ENCODE measurements around the gene GNB5.
"Not testable (repeated sequence)": the region's sequence is repeated elsewhere in the genome, so short reads cannot be mapped to it uniquely, and the experiment has no call there.

The GNB5 gene

DNA sequence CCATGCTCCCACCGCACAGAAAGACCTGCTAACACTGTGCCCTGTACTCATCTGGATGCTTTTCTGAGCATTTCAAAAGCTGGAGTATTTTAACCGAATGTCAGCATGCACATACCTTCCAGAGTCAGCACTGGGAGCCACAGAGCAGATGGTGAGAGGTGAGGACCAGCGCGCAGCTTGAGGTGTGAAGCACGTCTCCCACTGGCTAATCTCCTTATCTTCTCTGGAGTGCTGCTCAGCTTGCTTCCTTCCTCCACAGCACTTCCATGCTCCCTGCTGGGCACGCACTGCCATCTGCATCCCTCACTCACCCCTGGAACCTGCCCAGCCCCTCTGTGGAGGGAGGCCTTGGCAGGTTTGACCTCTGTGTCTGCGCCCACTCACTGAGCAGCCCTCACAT is at the start of gene GNB5:
TSS of gene GNB5 (minus strand) at position 186 of the 400 bp plus-strand sequence. CDS start 6,716 bp downstream, outside the sequence.
- Histone ChIP-seq H3K27ac (ENCODE audit: low read length) (no peak within 1 kb of the TSS), H3K4me3 (ENCODE audit: low read depth in 1 of 2, low read length in 2 of 2) (no peak within 1 kb of the TSS), H3K36me3 (ENCODE audit: control insufficient read depth in 1 of 2, insufficient read depth in 2 of 2, low read length in 2 of 2) (no peaks in the 10 kb centered on the region)

DNA sequence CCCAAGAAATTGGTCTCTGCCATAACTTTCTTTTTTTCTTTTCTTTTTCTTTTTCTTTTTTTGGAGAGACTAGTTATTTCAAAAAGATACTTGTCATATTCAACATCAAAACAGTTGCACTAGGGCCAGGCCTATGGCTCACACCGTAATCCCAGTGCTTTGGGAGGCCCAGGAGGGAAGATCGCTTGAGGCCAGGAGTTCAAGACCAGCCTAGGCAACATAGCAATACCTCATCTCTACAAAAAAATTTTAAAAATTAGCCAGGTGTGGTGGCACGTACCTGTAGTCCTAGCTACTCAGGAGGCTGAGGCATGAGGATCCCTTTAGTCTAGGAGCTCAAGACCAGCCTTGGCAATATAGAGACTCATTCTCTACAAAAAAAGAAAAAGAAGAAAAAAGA is 49.0 kb upstream of the GNB5 start:
- Histone ChIP-seq H3K4me3 (ENCODE audit: low read depth in 1 of 2, low read length in 2 of 2) (no peak overlapping the region), H3K27ac (ENCODE audit: low read length) (no peak overlapping the region), H3K9me3 (ENCODE audit: control insufficient read depth in 1 of 2, low read length in 2 of 2) (no peaks in the 10 kb centered on the region), H3K27me3 (ENCODE audit: low read depth, low read length) (no peaks in the 10 kb centered on the region), H3K36me3 (ENCODE audit: control insufficient read depth in 1 of 2, insufficient read depth in 2 of 2, low read length in 2 of 2) (peaks cover 0 to 4% of the 10 kb centered on the region in 2 donors), H3K4me1 (ENCODE audit: control insufficient read depth in 1 of 2, insufficient read depth in 2 of 2, low read length in 2 of 2) (no peaks in the 10 kb centered on the region)

More for the DNA sequence above, at the start of gene GNB5:
- H3K9me3 ChIP-seq (ENCODE audit: control insufficient read depth in 1 of 2, low read length in 2 of 2) = no peaks in the 10 kb centered on the region
- no peaks in the 10 kb centered on the region for H3K4me1 ChIP-seq (ENCODE audit: control insufficient read depth in 1 of 2, insufficient read depth in 2 of 2, low read length in 2 of 2)
- H3K27me3 ChIP-seq (ENCODE audit: low read depth, low read length) = no peaks in the 10 kb centered on the region

DNA sequence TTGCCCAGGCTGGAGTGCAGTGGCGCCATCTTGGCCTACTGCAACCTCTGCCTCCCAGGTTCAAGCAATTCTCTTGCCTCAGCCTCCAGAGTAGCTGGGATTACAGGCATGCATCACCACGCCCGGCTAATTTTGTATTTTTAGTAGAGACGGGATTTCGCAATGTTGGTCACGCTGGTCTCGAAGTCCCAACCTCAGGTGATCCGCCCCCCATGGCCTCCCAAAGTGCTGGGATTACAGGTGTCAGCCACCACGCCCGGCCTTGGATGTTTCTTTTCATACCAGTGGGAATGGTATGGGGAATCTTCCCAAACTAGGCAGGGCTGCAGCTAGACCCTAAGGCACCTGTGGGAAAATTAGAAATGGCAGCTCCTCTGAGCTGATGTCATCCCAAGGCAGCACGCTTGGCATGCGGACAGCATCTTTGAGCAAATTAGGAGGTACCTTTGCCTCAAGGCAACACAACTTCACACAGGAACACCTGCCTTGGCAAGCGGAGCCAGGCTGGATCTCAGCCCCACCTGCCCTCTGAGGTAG is 47.9 kb upstream of the GNB5 start:
- not testable (repeated sequence) for H3K4me1 ChIP-seq (ENCODE audit: control insufficient read depth in 1 of 2, insufficient read depth in 2 of 2, low read length in 2 of 2); H3K4me3 ChIP-seq (ENCODE audit: low read depth in 1 of 2, low read length in 2 of 2); H3K27me3 ChIP-seq (ENCODE audit: low read depth, low read length); H3K9me3 ChIP-seq (ENCODE audit: control insufficient read depth in 1 of 2, low read length in 2 of 2); H3K36me3 ChIP-seq (ENCODE audit: control insufficient read depth in 1 of 2, insufficient read depth in 2 of 2, low read length in 2 of 2); H3K27ac ChIP-seq (ENCODE audit: low read length)

DNA sequence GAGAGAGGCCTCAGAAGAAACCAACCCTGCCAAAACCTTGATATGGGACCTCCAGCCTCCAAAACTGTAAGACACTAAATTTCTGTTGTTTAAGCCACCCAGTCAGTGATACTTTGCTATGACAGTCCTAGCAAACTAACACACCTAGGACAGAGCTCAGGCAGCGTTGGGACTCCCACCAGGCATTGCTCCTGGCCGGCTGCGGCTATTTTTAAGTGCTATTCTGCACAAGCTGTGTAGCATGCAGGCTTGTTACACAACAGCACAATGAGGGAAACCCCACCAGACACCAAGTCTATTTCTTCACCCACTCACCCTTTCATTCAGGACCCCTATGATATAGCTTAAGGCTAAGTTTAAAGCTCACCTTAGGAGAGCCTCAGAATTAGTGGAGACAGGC is 47.0 kb upstream of the GNB5 start:
- H3K4me3 ChIP-seq (ENCODE audit: low read depth in 1 of 2, low read length in 2 of 2) = no peak overlapping the region
- H3K9me3 ChIP-seq (ENCODE audit: control insufficient read depth in 1 of 2, low read length in 2 of 2) = no peaks in the 10 kb centered on the region
- H3K36me3 ChIP-seq (ENCODE audit: control insufficient read depth in 1 of 2, insufficient read depth in 2 of 2, low read length in 2 of 2) = no peaks in the 10 kb centered on the region
- no peaks in the 10 kb centered on the region for H3K27me3 ChIP-seq (ENCODE audit: low read depth, low read length)
- no peak overlapping the region for H3K27ac ChIP-seq (ENCODE audit: low read length)
- no peaks in the 10 kb centered on the region for H3K4me1 ChIP-seq (ENCODE audit: control insufficient read depth in 1 of 2, insufficient read depth in 2 of 2, low read length in 2 of 2)

DNA sequence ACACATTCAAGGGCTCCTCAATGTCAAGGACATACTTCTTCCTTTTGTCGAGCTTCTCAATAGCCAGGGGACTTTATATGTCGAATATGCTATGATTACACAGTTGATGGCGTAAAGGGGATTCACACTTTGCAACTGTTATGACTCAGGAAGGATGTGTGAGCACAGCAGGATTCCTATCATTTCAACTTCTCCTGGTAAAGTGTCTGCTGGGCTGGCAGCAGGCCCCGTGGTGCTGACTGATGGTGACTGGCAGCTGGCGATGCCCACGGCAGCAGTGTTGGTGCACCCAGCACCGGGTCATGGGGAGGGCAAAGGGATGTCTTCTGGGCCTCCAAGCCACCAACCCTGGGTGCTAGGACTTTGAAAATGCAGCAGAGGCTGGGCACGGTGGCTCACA is 44.8 kb upstream of the GNB5 start:
- Histone ChIP-seq H3K36me3 (ENCODE audit: control insufficient read depth in 1 of 2, insufficient read depth in 2 of 2, low read length in 2 of 2) (no peaks in the 10 kb centered on the region), H3K27ac (ENCODE audit: low read length) (no peak overlapping the region), H3K4me3 (ENCODE audit: low read depth in 1 of 2, low read length in 2 of 2) (no peak overlapping the region), H3K4me1 (ENCODE audit: control insufficient read depth in 1 of 2, insufficient read depth in 2 of 2, low read length in 2 of 2) (no peaks in the 10 kb centered on the region), H3K27me3 (ENCODE audit: low read depth, low read length) (no peaks in the 10 kb centered on the region), H3K9me3 (ENCODE audit: control insufficient read depth in 1 of 2, low read length in 2 of 2) (no peaks in the 10 kb centered on the region)

DNA sequence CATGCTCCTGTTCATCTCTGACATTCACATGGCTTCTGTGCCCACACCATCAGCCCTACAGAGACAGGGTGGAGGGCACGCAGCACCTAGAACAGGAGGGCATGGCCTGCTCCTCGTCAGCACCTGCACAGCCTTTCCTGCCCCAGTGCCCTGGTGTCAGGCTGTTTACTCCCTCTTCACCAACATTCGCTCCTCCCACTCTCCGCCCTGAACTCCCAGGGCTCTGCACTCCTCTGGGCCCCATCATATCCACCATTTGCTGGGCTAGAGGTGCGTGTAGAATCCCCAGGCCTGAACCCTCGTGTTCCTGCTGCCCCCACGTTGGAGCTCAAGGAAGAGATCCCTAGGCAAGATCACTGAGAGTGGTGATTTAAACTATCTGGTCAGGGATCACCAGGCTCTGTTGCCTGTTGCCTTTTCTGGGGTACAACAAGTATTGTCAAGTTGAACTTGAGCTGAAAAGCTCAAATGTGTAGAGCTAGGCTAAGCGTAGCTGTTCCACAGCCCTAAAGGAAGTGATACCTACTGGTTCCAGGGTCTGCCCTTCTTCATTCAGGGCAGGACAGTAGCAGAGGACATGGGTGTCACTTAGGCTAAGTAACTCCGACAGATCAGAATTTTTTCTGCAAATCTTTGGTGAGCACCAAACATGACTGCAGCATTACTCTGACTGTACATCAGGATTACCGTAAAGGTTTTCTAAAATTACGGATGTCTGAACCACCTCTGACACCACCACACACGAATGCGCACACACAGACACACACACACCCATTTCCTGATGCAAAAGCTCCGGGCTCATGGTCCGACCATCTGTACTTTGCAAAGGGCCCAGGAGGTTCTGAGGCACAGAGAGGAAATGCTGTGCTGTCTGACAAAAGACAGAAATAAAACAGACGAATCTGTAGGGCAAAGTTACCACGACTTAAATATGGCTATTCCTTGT is 43.7 kb upstream of the GNB5 start:
- Histone ChIP-seq H3K27ac (ENCODE audit: low read length) (no peak overlapping the region), H3K4me3 (ENCODE audit: low read depth in 1 of 2, low read length in 2 of 2) (no peak overlapping the region), H3K9me3 (ENCODE audit: control insufficient read depth in 1 of 2, low read length in 2 of 2) (no peaks in the 10 kb centered on the region), H3K27me3 (ENCODE audit: low read depth, low read length) (no peaks in the 10 kb centered on the region), H3K4me1 (ENCODE audit: control insufficient read depth in 1 of 2, insufficient read depth in 2 of 2, low read length in 2 of 2) (no peaks in the 10 kb centered on the region), H3K36me3 (ENCODE audit: control insufficient read depth in 1 of 2, insufficient read depth in 2 of 2, low read length in 2 of 2) (no peaks in the 10 kb centered on the region)

DNA sequence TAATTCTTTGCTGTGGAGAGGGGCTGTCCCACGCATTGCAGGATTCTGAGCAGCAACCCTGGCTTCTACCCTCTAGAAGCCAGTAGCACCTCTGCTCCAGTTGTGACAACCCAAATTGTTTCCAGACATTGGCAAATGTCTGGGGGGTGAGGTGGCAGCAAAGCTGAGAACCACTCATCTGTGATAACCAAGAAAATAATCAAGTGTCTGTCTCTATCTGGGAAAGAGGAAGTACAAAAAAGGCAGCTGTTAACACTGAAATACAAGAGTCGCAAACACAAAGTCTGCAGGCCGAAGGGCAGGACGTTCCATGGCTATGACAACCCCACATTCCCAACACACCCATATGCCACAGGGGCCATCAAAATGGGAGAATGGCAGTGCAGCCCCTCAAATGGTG is 42.2 kb upstream of the GNB5 start:
- Histone ChIP-seq H3K4me1 (ENCODE audit: control insufficient read depth in 1 of 2, insufficient read depth in 2 of 2, low read length in 2 of 2) (no peaks in the 10 kb centered on the region), H3K27me3 (ENCODE audit: low read depth, low read length) (no peaks in the 10 kb centered on the region), H3K27ac (ENCODE audit: low read length) (no peak overlapping the region), H3K9me3 (ENCODE audit: control insufficient read depth in 1 of 2, low read length in 2 of 2) (no peaks in the 10 kb centered on the region), H3K36me3 (ENCODE audit: control insufficient read depth in 1 of 2, insufficient read depth in 2 of 2, low read length in 2 of 2) (no peaks in the 10 kb centered on the region), H3K4me3 (ENCODE audit: low read depth in 1 of 2, low read length in 2 of 2) (no peak overlapping the region)

DNA sequence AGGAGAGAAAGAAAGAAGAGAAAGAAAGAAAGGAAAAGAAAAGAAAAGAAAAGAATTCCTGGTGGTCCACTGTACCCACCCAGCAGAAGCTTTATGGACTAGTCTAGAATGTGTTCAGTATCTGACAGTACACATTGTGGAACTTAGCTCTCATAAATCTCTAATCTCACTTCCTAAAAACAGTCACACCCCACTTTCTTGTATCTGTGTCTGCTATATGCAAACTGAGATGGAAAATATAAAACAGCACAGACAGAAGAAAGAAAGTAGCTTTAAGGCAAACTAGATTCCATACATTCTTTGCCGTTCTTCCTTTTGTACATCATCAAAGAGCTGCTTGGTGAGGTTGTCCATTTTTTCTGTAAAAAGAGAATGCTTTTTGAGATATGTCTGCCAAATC is 41.1 kb upstream of the GNB5 start:
- Histone ChIP-seq H3K4me3 (ENCODE audit: low read depth in 1 of 2, low read length in 2 of 2) (no peak overlapping the region), H3K27ac (ENCODE audit: low read length) (no peak overlapping the region), H3K27me3 (ENCODE audit: low read depth, low read length) (no peaks in the 10 kb centered on the region), H3K9me3 (ENCODE audit: control insufficient read depth in 1 of 2, low read length in 2 of 2) (no peaks in the 10 kb centered on the region), H3K36me3 (ENCODE audit: control insufficient read depth in 1 of 2, insufficient read depth in 2 of 2, low read length in 2 of 2) (no peaks in the 10 kb centered on the region), H3K4me1 (ENCODE audit: control insufficient read depth in 1 of 2, insufficient read depth in 2 of 2, low read length in 2 of 2) (no peaks in the 10 kb centered on the region)

DNA sequence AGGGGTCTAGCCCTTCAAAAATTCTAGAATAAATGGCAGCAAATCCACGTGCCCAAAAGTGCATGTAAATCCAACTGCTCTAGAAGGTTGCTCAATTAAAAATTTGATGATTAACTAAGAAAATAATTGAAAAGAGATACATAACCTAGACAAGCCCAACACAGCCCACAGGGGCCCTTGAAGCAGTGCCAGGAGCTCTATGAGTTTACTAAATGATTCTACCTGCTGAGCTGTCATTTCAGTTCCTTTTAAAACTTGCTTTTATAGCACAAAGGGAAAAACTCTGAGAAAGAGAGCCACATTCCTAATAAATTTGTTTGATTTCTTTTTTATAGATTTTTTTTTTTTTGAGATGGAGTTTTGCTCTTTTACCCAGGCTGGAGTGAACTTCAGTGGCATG is 38.9 kb upstream of the GNB5 start:
- Histone ChIP-seq H3K27me3 (ENCODE audit: low read depth, low read length) (no peaks in the 10 kb centered on the region), H3K4me3 (ENCODE audit: low read depth in 1 of 2, low read length in 2 of 2) (no peak overlapping the region), H3K4me1 (ENCODE audit: control insufficient read depth in 1 of 2, insufficient read depth in 2 of 2, low read length in 2 of 2) (no peaks in the 10 kb centered on the region), H3K27ac (ENCODE audit: low read length) (no peak overlapping the region), H3K36me3 (ENCODE audit: control insufficient read depth in 1 of 2, insufficient read depth in 2 of 2, low read length in 2 of 2) (peaks cover 0 to 5% of the 10 kb centered on the region in 2 donors), H3K9me3 (ENCODE audit: control insufficient read depth in 1 of 2, low read length in 2 of 2) (no peaks in the 10 kb centered on the region)

DNA sequence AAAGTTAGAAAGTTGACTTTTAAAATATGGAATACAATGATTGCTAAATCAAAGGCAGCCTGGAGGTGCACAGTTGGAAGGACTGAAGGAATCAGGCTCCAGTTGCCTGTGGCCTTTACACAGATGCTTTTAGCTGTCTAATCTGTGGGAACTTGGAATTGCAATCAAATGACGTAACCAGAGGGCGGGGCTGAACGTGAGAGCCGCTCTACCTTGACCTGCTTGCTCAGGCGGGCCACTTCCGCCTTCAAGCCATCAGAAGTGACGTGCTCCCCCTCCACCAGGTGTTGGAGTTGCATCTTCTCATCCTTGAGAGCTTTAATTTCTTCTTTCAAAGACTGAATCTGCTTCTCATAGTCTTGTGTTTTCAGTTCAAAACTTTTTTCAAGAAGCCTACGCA is 37.7 kb upstream of the GNB5 start:
- H3K27me3 ChIP-seq (ENCODE audit: low read depth, low read length) = no peaks in the 10 kb centered on the region
- peaks cover 0 to 7% of the 10 kb centered on the region in 2 donors for H3K36me3 ChIP-seq (ENCODE audit: control insufficient read depth in 1 of 2, insufficient read depth in 2 of 2, low read length in 2 of 2)
- no peak overlapping the region for H3K4me3 ChIP-seq (ENCODE audit: low read depth in 1 of 2, low read length in 2 of 2)
- H3K27ac ChIP-seq (ENCODE audit: low read length) = no peak overlapping the region
- no peaks in the 10 kb centered on the region for H3K4me1 ChIP-seq (ENCODE audit: control insufficient read depth in 1 of 2, insufficient read depth in 2 of 2, low read length in 2 of 2)
- H3K9me3 ChIP-seq (ENCODE audit: control insufficient read depth in 1 of 2, low read length in 2 of 2) = no peaks in the 10 kb centered on the region

DNA sequence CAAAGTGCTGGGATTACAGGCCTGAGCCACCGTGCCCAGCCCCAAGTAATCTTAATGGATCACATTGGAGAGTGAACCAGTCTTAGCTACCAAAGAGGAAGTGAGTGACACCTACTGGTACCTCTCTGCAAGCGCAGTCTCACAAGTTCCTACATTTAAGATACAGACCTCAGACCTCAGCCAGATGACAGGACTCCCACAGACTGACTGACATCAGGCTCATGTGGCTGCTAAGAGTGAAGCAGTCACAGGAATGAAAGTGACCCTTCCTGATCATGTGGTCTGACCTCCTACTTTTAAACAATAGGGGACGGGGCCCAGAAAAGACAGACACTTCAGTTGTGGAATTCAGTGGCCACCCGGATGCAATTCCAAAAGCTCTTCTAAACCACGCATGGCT is 36.3 kb upstream of the GNB5 start:
- Histone ChIP-seq H3K27ac (ENCODE audit: low read length) (no peak overlapping the region), H3K36me3 (ENCODE audit: control insufficient read depth in 1 of 2, insufficient read depth in 2 of 2, low read length in 2 of 2) (peaks cover 0 to 7% of the 10 kb centered on the region in 2 donors), H3K27me3 (ENCODE audit: low read depth, low read length) (no peaks in the 10 kb centered on the region), H3K4me1 (ENCODE audit: control insufficient read depth in 1 of 2, insufficient read depth in 2 of 2, low read length in 2 of 2) (no peaks in the 10 kb centered on the region), H3K4me3 (ENCODE audit: low read depth in 1 of 2, low read length in 2 of 2) (no peak overlapping the region), H3K9me3 (ENCODE audit: control insufficient read depth in 1 of 2, low read length in 2 of 2) (no peaks in the 10 kb centered on the region)

All from muscle layer of duodenum (tissue), 2 donors.